Liver (tissue), 9 donors: ENCODE data around the gene FAM169A. TPM values are rescaled to one million over a fixed set of nuclear protein-coding genes. Genes with fewer than 3 reads are reported as not detected.

Source experiments
- DNase-seq: peaks from one replicate; pipeline ENCODE4 v3.0.0-alpha.2; 2017; ENCODE audit warnings: low spot score
- H3K27ac ChIP-seq, 2 donors: one replicate each; pipeline ENCODE4 v1.7.0; 2013; ENCODE audit warnings: inconsistent platforms in 2 of 2, low read length in 2 of 2, control low read depth in 1 of 2, low read depth in 1 of 2, mild to moderate bottlenecking in 1 of 2
- H3K27me3 ChIP-seq, 4 donors: one replicate each; pipeline versions ENCODE4 v1.6.1 to v1.7.0; 2013; ENCODE audit warnings: low read length in 3 of 4, inconsistent platforms in 1 of 4, mild to moderate bottlenecking in 1 of 4, moderate library complexity in 1 of 4; ENCODE audit not compliant: control insufficient read depth in 4 of 4, insufficient read depth in 4 of 4
- H3K36me3 ChIP-seq, 4 donors: one replicate each; pipeline versions ENCODE4 v1.6.1 to v1.7.0; 2013; ENCODE audit warnings: low read length in 3 of 4, mild to moderate bottlenecking in 3 of 4, low read depth in 1 of 4, moderate library complexity in 1 of 4; ENCODE audit not compliant: control insufficient read depth in 4 of 4, insufficient read depth in 3 of 4
- H3K4me1 ChIP-seq, 4 donors: one replicate each; pipeline versions ENCODE4 v1.6.1 to v1.7.0; 2013; ENCODE audit warnings: low read length in 3 of 4, mild to moderate bottlenecking in 3 of 4, moderate library complexity in 1 of 4; ENCODE audit not compliant: control insufficient read depth in 4 of 4, insufficient read depth in 4 of 4
- H3K4me3 ChIP-seq, 3 donors: one replicate each; pipeline versions ENCODE4 v1.6.1 to v1.7.0; 2013; ENCODE audit warnings: low read length in 3 of 3, control low read depth in 1 of 3, low read depth in 1 of 3, mild to moderate bottlenecking in 1 of 3
- H3K9ac ChIP-seq, 2 donors: one replicate each; pipeline ENCODE4 v1.7.0; 2013; ENCODE audit warnings: low read length in 2 of 2, mild to moderate bottlenecking in 2 of 2, moderate library complexity in 2 of 2, control low read depth in 1 of 2, low read depth in 1 of 2
- H3K9me3 ChIP-seq, 4 donors: one replicate each; pipeline versions ENCODE4 v1.6.1 to v1.7.0; 2013; ENCODE audit warnings: low read length in 3 of 4; ENCODE audit not compliant: control insufficient read depth in 4 of 4
- EGR1 ChIP-seq, 2 donors: IDR thresholded peaks; 2 replicates each; pipeline ENCODE4 v1.6.1; 2016 to 2018; ENCODE audit warnings: antibody characterized with exemption in 2 of 2, low read depth in 2 of 2
- FOXA1 ChIP-seq: IDR thresholded peaks from 2 replicates; pipeline ENCODE4 v1.6.1; 2016; ENCODE audit warnings: antibody characterized with exemption
- FOXA2 ChIP-seq: IDR thresholded peaks from 2 replicates; pipeline ENCODE4 v1.6.1; 2016; ENCODE audit warnings: antibody characterized with exemption
- GABPA ChIP-seq, 2 donors: IDR thresholded peaks in 1 of 2; conservative IDR thresholded peaks in 1 of 2; 2 replicates each; pipeline ENCODE4 v1.6.1; 2016; ENCODE audit warnings: antibody characterized with exemption in 2 of 2, mild to moderate bottlenecking in 1 of 2, moderate library complexity in 1 of 2
- HNF4A ChIP-seq, 2 donors: conservative IDR thresholded peaks; 2 replicates each; pipeline ENCODE4 v1.6.1; 2016; ENCODE audit warnings: antibody characterized with exemption in 2 of 2, mild to moderate bottlenecking in 2 of 2
- HNF4G ChIP-seq: IDR thresholded peaks from 2 replicates; pipeline ENCODE4 v1.6.1; 2016; ENCODE audit warnings: antibody characterized with exemption
- JUND ChIP-seq, 2 donors: IDR thresholded peaks; 2 replicates each; pipeline ENCODE4 v1.6.1; 2016; ENCODE audit warnings: antibody characterized with exemption in 2 of 2
- NR2F2 ChIP-seq: IDR thresholded peaks from 2 replicates; pipeline ENCODE4 v1.6.1; 2016; ENCODE audit warnings: antibody characterized with exemption
- RAD21 ChIP-seq, 2 donors: IDR thresholded peaks; 2 replicates each; pipeline ENCODE4 v1.6.1; 2016; ENCODE audit warnings: antibody characterized with exemption in 2 of 2, mild to moderate bottlenecking in 2 of 2
- RXRA ChIP-seq, 2 donors: IDR thresholded peaks; 2 replicates each; pipeline ENCODE4 v1.6.1; 2017 to 2018; ENCODE audit warnings: antibody characterized with exemption in 2 of 2, mild to moderate bottlenecking in 1 of 2
- SP1 ChIP-seq: IDR thresholded peaks from 2 replicates; pipeline ENCODE4 v1.6.1; 2018; ENCODE audit warnings: antibody characterized with exemption, mild to moderate bottlenecking
- TAF1 ChIP-seq: conservative IDR thresholded peaks from 2 replicates; pipeline ENCODE4 v1.6.1; 2016; ENCODE audit warnings: antibody characterized with exemption, mild to moderate bottlenecking
- YY1 ChIP-seq: IDR thresholded peaks from 2 replicates; pipeline ENCODE4 v1.6.1; 2016; ENCODE audit warnings: antibody characterized with exemption, mild to moderate bottlenecking
- WGBS: extraction: QIAGEN DNeasy Blood & Tissue Kit; methylation state at CpG from one replicate; pipeline ENCODE4 v1.1.7; 2013; 5-methylcytosine and 5-hydroxymethylcytosine counted together
- polyA plus RNA-seq, 2 donors: library from polyadenylated mRNA; stranded (reverse) in 1 of 2; unstranded in 1 of 2; fragments of 200-250 nt in 1 of 2; fragments of >200 nt in 1 of 2; fragmentation: Nextera tagmentation in 1 of 2; extraction: Ambion mirVana in 1 of 2; gene quantifications; one replicate each; pipeline versions ENCODE4 v1.2.1 to v1.2.3, GENCODE V29; 2013 to 2015
- total RNA-seq, 2 donors: library from RNA; depleted of rRNA; stranded (reverse); fragments of >200 nt; gene quantifications; one replicate each; pipeline ENCODE4 v1.2.3, GENCODE V29; 2014
- TF ChIP-seq, protein P1 (sequence below): fragments of 150-350 bp; IDR thresholded peaks from 2 replicates; pipeline ENCODE4 v1.5.1; 2017; ENCODE audit warnings: improper control_type of control experiment, low read depth, low read length; ENCODE audit not compliant: missing input control
- TF ChIP-seq, protein P2 (sequence below): IDR thresholded peaks from 2 replicates; pipeline ENCODE4 v1.6.1; 2016; ENCODE audit warnings: antibody characterized with exemption, mild to moderate bottlenecking
- TF ChIP-seq, protein P3 (sequence below): IDR thresholded peaks from 2 replicates; pipeline ENCODE4 v1.6.1; 2016; ENCODE audit warnings: antibody characterized with exemption
- donor health status: healthy.
- donor health status: healthy.
- donor health status: healthy.
- donor health status: healthy.
- donor health status: healthy.

The FAM169A gene
- total and polyA plus RNA-seq, 4 donors = 0.58 to 5.0 (median 0.92) TPM

DNA sequence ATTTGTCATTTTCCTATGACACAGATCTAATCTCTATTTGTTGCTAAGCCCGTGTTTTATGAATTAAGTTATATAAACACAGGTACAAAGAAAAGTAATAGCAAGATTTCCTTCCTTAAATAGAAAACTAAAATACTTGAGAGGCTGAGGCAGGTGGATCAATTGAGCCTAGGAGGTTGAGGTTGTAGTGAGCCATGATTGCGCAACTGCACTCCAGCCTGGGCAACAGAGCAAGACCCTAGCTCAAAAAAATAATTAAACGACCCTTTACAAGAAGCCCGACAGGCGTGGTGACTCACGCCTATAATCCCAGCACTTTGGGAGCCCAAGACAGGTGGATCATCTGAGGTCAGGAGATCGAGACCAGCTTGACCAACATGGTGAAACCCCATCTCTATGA, 36.8 kb downstream of the FAM169A start:
- WGBS = 95% methylated on average over 7 of the region's 7 CpGs
- no peaks in the 10 kb centered on the region for H3K36me3 ChIP-seq
- no peak overlapping the region for H3K9ac ChIP-seq
- H3K27me3 ChIP-seq = no peaks in the 10 kb centered on the region
- DNase-seq = no peak
- H3K4me1 ChIP-seq = peaks cover 3 to 25% (median 12%) of the 10 kb centered on the region in 4 donors
- no peak overlapping the region for H3K27ac ChIP-seq
- H3K4me3 ChIP-seq = no peak overlapping the region
- TF ChIP-seq HNF4A (conservative IDR thresholded peaks at IDR 0.05) (no peak), NR2F2 (no peak), EGR1 (IDR thresholded peaks at IDR 0.05; ENCODE audit: low read depth in 2 of 2) (no peak), RXRA (IDR thresholded peaks at IDR 0.05) (no peak), TAF1 (no peak), GABPA (IDR thresholded peaks at IDR 0.05 in 1 of 2, conservative IDR thresholded peaks at IDR 0.05 in 1 of 2) (no peak), FOXA2 (no peak), YY1 (no peak), HNF4G (no peak), FOXA1 (no peak), SP1 (no peak), RAD21 (IDR thresholded peaks at IDR 0.05) (no peak), JUND (IDR thresholded peaks at IDR 0.05) (no peak)
- TF ChIP-seq, protein P1, sequence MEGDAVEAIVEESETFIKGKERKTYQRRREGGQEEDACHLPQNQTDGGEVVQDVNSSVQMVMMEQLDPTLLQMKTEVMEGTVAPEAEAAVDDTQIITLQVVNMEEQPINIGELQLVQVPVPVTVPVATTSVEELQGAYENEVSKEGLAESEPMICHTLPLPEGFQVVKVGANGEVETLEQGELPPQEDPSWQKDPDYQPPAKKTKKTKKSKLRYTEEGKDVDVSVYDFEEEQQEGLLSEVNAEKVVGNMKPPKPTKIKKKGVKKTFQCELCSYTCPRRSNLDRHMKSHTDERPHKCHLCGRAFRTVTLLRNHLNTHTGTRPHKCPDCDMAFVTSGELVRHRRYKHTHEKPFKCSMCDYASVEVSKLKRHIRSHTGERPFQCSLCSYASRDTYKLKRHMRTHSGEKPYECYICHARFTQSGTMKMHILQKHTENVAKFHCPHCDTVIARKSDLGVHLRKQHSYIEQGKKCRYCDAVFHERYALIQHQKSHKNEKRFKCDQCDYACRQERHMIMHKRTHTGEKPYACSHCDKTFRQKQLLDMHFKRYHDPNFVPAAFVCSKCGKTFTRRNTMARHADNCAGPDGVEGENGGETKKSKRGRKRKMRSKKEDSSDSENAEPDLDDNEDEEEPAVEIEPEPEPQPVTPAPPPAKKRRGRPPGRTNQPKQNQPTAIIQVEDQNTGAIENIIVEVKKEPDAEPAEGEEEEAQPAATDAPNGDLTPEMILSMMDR = no peak
- TF ChIP-seq, protein P2, sequence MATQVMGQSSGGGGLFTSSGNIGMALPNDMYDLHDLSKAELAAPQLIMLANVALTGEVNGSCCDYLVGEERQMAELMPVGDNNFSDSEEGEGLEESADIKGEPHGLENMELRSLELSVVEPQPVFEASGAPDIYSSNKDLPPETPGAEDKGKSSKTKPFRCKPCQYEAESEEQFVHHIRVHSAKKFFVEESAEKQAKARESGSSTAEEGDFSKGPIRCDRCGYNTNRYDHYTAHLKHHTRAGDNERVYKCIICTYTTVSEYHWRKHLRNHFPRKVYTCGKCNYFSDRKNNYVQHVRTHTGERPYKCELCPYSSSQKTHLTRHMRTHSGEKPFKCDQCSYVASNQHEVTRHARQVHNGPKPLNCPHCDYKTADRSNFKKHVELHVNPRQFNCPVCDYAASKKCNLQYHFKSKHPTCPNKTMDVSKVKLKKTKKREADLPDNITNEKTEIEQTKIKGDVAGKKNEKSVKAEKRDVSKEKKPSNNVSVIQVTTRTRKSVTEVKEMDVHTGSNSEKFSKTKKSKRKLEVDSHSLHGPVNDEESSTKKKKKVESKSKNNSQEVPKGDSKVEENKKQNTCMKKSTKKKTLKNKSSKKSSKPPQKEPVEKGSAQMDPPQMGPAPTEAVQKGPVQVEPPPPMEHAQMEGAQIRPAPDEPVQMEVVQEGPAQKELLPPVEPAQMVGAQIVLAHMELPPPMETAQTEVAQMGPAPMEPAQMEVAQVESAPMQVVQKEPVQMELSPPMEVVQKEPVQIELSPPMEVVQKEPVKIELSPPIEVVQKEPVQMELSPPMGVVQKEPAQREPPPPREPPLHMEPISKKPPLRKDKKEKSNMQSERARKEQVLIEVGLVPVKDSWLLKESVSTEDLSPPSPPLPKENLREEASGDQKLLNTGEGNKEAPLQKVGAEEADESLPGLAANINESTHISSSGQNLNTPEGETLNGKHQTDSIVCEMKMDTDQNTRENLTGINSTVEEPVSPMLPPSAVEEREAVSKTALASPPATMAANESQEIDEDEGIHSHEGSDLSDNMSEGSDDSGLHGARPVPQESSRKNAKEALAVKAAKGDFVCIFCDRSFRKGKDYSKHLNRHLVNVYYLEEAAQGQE = no peak
- TF ChIP-seq, protein P3, sequence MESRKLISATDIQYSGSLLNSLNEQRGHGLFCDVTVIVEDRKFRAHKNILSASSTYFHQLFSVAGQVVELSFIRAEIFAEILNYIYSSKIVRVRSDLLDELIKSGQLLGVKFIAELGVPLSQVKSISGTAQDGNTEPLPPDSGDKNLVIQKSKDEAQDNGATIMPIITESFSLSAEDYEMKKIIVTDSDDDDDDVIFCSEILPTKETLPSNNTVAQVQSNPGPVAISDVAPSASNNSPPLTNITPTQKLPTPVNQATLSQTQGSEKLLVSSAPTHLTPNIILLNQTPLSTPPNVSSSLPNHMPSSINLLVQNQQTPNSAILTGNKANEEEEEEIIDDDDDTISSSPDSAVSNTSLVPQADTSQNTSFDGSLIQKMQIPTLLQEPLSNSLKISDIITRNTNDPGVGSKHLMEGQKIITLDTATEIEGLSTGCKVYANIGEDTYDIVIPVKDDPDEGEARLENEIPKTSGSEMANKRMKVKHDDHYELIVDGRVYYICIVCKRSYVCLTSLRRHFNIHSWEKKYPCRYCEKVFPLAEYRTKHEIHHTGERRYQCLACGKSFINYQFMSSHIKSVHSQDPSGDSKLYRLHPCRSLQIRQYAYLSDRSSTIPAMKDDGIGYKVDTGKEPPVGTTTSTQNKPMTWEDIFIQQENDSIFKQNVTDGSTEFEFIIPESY = no peak
- H3K9me3 ChIP-seq = no peaks in the 10 kb centered on the region

DNA sequence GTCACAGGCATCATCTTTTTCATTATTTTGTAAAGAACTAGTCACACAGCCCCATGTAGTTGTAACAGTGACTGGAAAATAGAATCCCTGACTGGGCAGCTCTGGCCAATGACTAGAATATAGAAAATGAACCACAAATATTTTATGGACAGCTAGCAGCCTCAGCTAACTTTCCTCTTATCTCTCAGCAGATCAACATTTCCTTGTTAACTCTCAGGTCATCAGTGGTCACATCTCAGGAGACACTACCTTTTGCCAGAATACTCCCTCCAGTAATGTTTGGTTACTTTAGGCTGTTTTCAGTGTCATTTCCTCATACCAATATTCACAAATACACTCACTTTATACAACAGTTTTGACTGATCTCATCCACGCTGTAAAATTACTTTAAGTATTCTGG, 43.9 kb downstream of the FAM169A start:
- no peaks in the 10 kb centered on the region for H3K27me3 ChIP-seq
- H3K4me3 ChIP-seq = no peak overlapping the region
- H3K27ac ChIP-seq = no peak overlapping the region
- H3K9ac ChIP-seq = no peak overlapping the region
- no peaks in the 10 kb centered on the region for H3K9me3 ChIP-seq
- no peaks in the 10 kb centered on the region for H3K4me1 ChIP-seq
- WGBS = 99% methylated on average over 1 of the region's 1 CpG
- DNase-seq = no peak
- no peaks in the 10 kb centered on the region for H3K36me3 ChIP-seq
- TF ChIP-seq, protein P2 = no peak
- no peak for TF ChIP-seq EGR1 (IDR thresholded peaks at IDR 0.05; ENCODE audit: low read depth in 2 of 2)
- no peak for TF ChIP-seq NR2F2
- no peak for TF ChIP-seq SP1
- TF ChIP-seq, protein P1 = no peak
- TF ChIP-seq HNF4G = no peak
- TF ChIP-seq RXRA (IDR thresholded peaks at IDR 0.05) = no peak
- TF ChIP-seq, protein P3 = no peak
- no peak for TF ChIP-seq HNF4A (conservative IDR thresholded peaks at IDR 0.05)
- TF ChIP-seq TAF1 = no peak
